Muscle of back (tissue), 11 donors: ENCODE measurements around the gene TOM1L1. TPM values are rescaled to one million over a fixed set of nuclear protein-coding genes. Genes with fewer than 3 reads are reported as not detected.

Experiments used
- DNase-seq, 3 donors: peaks; one replicate each; pipeline versions ENCODE4 v3.0.0 to v3.0.0-alpha.2; 2013
- polyA plus RNA-seq, 10 donors: library from polyadenylated mRNA; unstranded; fragments of 120-200 nt; gene quantifications; one replicate each; pipeline ENCODE4 v1.2.1, GENCODE V29; 2013; ENCODE audit not compliant: insufficient read length in 10 of 10

TOM1L1 gene
- polyA plus RNA-seq, 10 donors = 4.2 to 16.1 (median 6.3) TPM

DNA sequence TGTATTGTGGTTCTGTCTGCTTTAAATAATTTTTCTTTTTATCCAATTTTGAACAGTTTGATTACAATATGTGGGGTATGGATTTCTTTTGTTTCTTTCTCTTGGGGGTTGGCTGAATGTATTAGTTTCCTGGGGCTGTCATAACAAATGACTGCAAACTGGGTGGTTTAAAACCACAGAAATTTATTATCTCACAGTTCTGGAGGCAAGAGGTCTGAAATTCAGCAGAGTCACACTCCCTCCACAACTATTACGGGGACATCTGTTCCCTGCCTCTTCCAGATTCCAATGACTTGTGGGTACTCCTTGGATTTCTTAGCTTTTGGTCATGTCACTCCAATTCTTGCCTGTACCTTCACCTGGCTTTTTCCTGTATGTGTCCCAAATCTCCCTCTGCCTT lies 44.1 kb downstream of the TOM1L1 start:
- peak in 1 of 3 donors; percentile 9 for DNase-seq

GRCh38 chr17:54945231-54945630 lies 44.6 kb downstream of the TOM1L1 start:
- DNase-seq = no peak

- DNase-seq = no peak
Observed at GRCh38 chr17:54945671-54946070, 45.0 kb downstream of the TOM1L1 start.

GRCh38 chr17:54947396-54947795 lies 46.7 kb downstream of the TOM1L1 start:
- no peak for DNase-seq

DNA sequence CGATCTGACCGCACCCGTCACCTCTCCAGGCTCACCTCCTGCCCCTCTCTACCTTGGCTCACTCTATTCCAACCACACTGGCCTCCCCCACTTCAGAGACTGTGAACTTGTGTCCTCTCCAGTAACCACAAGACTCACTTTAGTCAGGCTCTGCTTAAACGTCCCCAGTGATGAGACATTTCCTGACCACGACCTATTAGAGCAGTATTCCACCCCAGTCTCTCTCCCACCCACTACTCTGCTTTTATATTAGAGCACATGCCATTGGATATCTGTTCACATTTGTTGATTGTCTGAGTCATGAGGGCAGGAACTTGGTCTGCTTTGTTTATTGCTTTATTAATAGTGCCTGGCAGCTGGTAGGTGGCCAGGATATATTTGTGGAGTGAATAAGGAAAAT lies 47.7 kb downstream of the TOM1L1 start:
- DNase-seq = peak in 1 of 3 donors; percentile 69

GRCh38 chr17:54950116-54950515 lies 49.5 kb downstream of the TOM1L1 start:
- DNase-seq = no peak

DNA sequence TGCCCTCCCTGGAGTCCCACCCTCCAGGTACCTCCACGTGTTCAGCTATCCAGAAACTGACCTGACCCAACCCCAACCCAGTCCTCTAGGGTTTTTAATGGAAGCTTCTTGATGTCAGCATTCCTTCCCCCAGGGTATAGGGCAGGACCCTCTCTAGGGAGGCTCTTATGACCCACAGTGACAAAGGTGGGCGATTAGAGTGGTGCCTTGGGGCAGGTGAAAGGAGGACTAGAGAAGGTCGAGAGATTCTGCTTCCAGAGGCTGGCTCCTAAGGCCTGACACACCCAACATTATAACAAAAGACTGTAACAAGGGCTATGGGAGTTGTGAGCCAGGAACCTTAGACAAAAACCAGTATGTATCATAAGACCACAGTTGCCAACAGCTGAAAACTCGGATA lies 50.6 kb downstream of the TOM1L1 start:
- DNase-seq = no peak

GRCh38 chr17:54956791-54957190 lies 56.1 kb downstream of the TOM1L1 start:
- DNase-seq = no peak

- DNase-seq = peak; percentile 8 to 49 (median 9)
Observed at GRCh38 chr17:54967621-54968261, 67.1 kb downstream of the TOM1L1 start.

DNA sequence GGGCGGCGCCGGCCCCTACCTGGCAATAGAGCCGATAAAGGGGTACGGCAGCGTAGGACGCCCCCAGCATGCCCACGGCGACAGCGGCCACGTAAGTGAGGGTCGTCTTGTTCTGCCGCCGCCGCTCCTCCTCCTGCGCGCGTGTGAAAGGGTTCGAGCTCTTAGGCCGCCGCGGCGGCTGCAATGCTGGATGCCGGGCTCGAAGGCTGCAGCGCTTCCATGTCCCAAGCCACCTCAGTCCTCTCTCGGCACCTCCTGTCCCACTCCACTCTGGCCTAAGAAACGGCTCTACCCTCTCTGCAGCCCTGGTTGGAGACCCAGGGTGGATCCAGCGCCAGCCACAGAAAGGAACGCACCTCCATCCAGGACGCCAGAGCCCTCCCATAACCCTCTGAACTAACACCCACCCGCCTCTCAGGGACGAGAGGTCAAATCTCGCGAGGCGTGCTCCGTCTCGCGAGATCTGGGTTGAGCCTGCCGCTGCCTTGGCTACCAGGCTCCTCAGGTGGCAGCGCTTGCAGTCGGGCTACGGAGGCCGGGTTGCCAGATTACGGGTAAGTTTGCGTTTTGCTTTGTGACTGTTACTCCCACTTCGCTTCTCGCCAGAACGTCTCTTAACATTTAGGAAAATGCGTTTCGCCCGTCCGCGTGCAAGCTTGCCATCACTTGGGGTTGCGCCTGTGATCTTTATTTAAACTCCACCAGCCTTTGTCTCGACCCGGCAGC lies 67.8 kb downstream of the TOM1L1 start, which contains the start of the genes COX11 and STXBP4:
TSS of gene COX11 (minus strand) at position 393 of the 726 bp plus-strand sequence. CDS start at position 385, 8 bp downstream.
TSS of gene STXBP4 (plus strand) at position 504 of the 726 bp plus-strand sequence. CDS start 17,455 bp downstream, outside the sequence.
- peak; percentile 97 to 99 (median 99) for DNase-seq

GRCh38 chr17:54968988-54969332 lies 68.3 kb downstream of the TOM1L1 start:
- peak in 1 of 3 donors; percentile 20 for DNase-seq

GRCh38 chr17:54969658-54970572 lies 69.3 kb downstream of the TOM1L1 start:
- DNase-seq = no peak

- no peak for DNase-seq
Observed at GRCh38 chr17:54971147-54971546, 70.5 kb downstream of the TOM1L1 start.

DNA sequence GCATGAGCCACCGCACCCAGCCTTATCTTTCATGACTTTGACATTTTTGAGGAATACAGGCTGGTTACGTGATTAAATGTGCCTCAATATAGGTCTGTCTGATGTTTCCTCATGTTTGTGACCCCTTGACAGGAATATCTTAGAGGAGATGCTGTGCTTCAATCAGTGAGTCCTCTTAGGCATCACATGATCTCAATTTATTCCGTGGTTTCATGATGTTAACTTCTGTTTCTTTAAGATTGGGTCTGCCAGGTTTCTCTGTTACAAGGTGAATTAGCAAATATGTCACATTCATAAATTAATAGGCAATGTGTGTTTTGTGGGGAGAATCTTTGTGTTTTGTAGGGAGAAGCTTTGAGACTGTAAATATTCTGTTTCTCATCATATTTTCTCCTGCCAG lies 71.2 kb downstream of the TOM1L1 start:
- no peak for DNase-seq

GRCh38 chr17:54972406-54973138 lies 71.9 kb downstream of the TOM1L1 start:
- no peak for DNase-seq

- no peak for DNase-seq
Observed at GRCh38 chr17:54974759-54975158, 74.1 kb downstream of the TOM1L1 start.

DNA sequence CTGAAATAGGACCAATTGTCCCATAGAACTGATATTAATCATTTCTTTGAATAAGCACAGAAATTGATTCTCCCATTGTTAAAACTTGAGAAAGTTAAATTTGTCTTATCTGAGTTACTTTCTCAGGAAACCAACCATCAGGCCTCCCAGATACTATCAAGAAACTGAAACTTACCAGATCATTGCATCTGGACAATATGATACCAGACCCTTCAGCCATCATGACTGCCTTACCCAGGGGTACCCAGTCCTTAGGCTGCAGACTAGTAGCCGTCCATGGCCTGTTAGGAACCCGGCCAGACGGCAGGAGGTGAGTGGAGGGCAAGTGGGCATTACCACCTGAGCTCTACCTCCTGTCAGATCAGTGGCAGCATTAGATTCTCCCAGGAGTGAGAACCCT lies 75.7 kb downstream of the TOM1L1 start:
- no peak for DNase-seq

GRCh38 chr17:54977744-54978143 lies 77.1 kb downstream of the TOM1L1 start:
- DNase-seq = no peak

DNA sequence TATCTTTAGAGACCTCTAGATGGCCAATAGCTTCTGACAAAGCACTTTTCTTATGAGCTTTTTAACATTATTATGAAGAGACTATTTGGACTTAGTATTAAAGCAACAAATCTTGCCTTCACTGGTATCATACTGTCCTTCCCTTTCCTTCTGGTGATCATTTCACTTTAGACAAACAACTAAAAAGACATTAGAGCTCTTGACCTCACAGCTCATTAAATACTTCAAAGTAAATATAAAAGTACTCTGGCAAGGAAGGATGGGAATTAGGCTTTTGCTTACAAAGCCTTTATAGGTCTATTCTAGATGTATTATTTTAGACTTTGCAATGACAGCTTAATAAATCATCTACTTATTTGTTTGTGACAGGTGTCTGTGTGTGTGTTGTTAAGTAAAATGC lies 79.0 kb downstream of the TOM1L1 start:
- DNase-seq = no peak

DNA sequence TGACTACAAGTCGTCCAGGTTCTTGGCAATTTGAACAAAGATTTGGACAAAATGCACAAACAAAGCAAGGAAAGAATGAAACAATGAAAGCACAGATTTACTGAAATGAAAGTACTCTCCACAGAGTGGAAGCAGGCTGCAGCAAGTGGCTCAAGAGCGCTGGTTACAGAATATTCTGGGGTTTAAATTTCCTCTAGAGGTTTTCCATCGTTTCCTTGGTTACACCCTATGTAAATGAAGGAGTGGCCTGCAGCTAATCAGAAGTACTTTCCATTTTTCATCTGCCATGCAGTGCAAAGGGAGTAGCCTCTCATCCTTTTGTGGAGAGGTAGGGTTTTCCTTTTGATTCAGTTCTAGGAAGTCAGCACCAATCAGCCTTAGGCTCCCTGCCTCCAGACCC lies 79.7 kb downstream of the TOM1L1 start:
- no peak for DNase-seq

DNA sequence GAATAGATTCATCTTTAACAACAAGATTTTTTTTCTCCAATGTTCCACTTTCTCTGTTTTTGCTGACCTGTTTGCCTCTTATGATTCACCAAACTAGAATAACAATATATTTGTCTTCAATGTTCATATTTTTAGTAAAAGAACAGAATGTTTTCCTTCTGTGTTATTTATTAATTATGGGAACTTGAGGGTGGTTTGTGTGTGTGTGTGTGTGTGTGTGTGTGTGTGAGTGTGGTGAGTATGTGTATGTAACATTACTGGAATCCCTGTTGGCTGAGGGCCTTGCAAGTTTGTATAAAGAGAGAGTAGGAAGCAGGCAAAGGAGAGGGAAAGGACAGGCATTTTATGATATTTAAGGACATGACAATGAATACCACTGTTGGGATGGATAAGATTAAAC lies 81.7 kb downstream of the TOM1L1 start:
- no peak for DNase-seq

GRCh38 chr17:54983260-54983659 lies 82.6 kb downstream of the TOM1L1 start:
- DNase-seq = no peak
